Adrenal gland (tissue), 5 donors: ENCODE data around the gene BCOR.

ENCODE experiments used
- CTCF ChIP-seq, 6 experiments: fragments of 450-650 bp in 4 of 6; fragments of 200-600 bp in 2 of 6; sonication (generic) in 1 of 6; IDR thresholded peaks; 1 replicate in 5 of 6; 2 replicates in 1 of 6; pipeline versions ENCODE4 v1.5.1 to v1.8.0; 2016 to 2021; ENCODE audit warnings: antibody characterized with exemption in 6 of 6, mild to moderate bottlenecking in 2 of 6, moderate library complexity in 1 of 6
- POLR2A ChIP-seq, 2 donors: fragments of 450-650 bp; IDR thresholded peaks; one replicate each; pipeline ENCODE4 v1.6.1; 2017; ENCODE audit warnings: antibody characterized with exemption in 2 of 2, mild to moderate bottlenecking in 2 of 2, moderate library complexity in 1 of 2
- donor health status: DM: no; HTN: no; CAD: no.

GRCh38 chrX:40068048-40068447, 29.7 kb downstream of the BCOR start:
- TF ChIP-seq CTCF (IDR thresholded peaks at IDR 0.05) (no peak), POLR2A (IDR thresholded peaks at IDR 0.05) (no peak)
